ENCODE results near the gene CD302. TPM values are rescaled to one million over a fixed set of nuclear protein-coding genes. Genes with fewer than 3 reads are reported as not detected.

Gene CD302
- total and polyA plus RNA-seq, 2 of the 4 experiments (the other 2 are of a cell fraction), result 3.8 to 4.0 TPM

DNA sequence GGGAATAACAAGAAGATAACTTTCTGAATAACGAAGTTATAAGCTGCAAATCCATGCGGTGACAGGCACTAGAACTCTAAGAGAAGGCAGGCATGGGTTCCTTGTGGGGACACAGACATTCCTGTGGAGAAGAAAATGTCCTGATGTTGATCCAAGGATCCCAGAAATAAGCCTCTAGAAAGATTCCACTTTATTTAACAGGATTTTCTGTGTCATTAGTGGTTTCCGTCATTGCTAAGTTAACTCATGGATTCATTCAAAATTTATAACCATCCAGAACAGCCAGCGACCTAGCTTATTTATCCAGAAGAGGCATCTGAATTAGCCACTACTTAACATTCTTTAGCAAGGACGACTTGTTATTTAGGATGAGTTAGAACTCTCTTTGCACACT lies 10.0 kb upstream of the CD302 start:
- dilution Hi-C loops (cut with HindIII; ENCODE audit: low sequenced_read_pairs, unreplicated experiment) (no loop called here), intact Hi-C loops (cut with micrococcal nuclease) (loop anchor here (10.0 kb wide), 2 partner anchors 673 to 903 kb away; no protein-coding TSS in a partner anchor), in situ Hi-C loops (cut with MboI; ENCODE audit: low sequenced_read_pairs) (no loop called here)
- DNase-seq (no peak), ATAC-seq (ENCODE audit: low read depth) (no peak)
- Histone ChIP-seq H3K4ac (ENCODE audit: low read depth, low read length) (no peak overlapping the region), H4K20me1 (ENCODE audit: insufficient read depth, low read length) (no peaks in the 10 kb centered on the region), H2BK20ac (ENCODE audit: low read depth, low read length) (no peak overlapping the region), H3K14ac (replicated peaks; ENCODE audit: low read depth, low read length) (no peak overlapping the region), H2AFZ (replicated peaks; ENCODE audit: low read length, poor library complexity) (no peak overlapping the region), H3K18ac (ENCODE audit: low read depth, low read length) (no peak overlapping the region), H4K8ac (ENCODE audit: low read depth in 2 of 2, low read length in 2 of 2) (no peak overlapping the region), H2BK5ac (ENCODE audit: low read depth, low read length, poor library complexity, severe bottlenecking) (no peak overlapping the region), H3K4me2 (ENCODE audit: low read depth, low read length) (no peak overlapping the region), H4K91ac (ENCODE audit: insufficient read depth, low read depth, low read length) (no peak overlapping the region), H3K79me1 (ENCODE audit: low read depth in 1 of 2, low read length in 2 of 2) (no peaks in the 10 kb centered on the region), H2AK9ac (replicated peaks; ENCODE audit: low read depth, low read length, poor library complexity) (no peak overlapping the region), H3K9ac (ENCODE audit: low read depth, low read length) (no peak overlapping the region), H3K27ac (ENCODE audit: insufficient read depth, low read length) (no peak overlapping the region), H3K27me3 (ENCODE audit: control insufficient read depth, insufficient read depth, low read length) (peaks cover 17% of the 10 kb centered on the region), H2BK15ac (ENCODE audit: low read depth, low read length) (no peak overlapping the region), H3K9me1 (ENCODE audit: insufficient read depth, low read length) (no peaks in the 10 kb centered on the region), H3K23ac (ENCODE audit: low read depth, low read length) (no peak overlapping the region), H3K4me3 (ENCODE audit: insufficient read depth, low read depth, low read length) (no peak overlapping the region), H3K56ac (ENCODE audit: extremely low read depth, insufficient read depth, low read length) (no peak overlapping the region), H2BK120ac (ENCODE audit: low read depth, low read length) (no peak overlapping the region), H3K4me1 (ENCODE audit: control insufficient read depth, insufficient read depth, low read length) (no peaks in the 10 kb centered on the region), H3K36me3 (ENCODE audit: control insufficient read depth, insufficient read depth, low read length) (no peaks in the 10 kb centered on the region), H4K5ac (ENCODE audit: low read depth, low read length) (no peak overlapping the region), H2AK5ac (ENCODE audit: low read depth, low read length) (no peak overlapping the region), H3K9me3 (ENCODE audit: control insufficient read depth, insufficient read depth, low read length) (no peaks in the 10 kb centered on the region)
- WGBS, 2 experiments (ENCODE audit: extremely low coverage in 2 of 2, insufficient read length in 1 of 2), result no CpG with 5 or more reads among the region's 5 CpGs
- ChIA-PET POLR2A (ENCODE audit: unreplicated experiment) (no interaction called here), CTCF (interaction anchor here (0.7 to 1.6 kb wide), 2 partner anchors 9 to 12 kb away, joined by 3 to 6 read pairs; no protein-coding TSS in a partner anchor)
- BruUV-seq (replicated peaks), result no TSS peak
- TF ChIP-seq CEBPB (IDR thresholded peaks at IDR 0.05; ENCODE audit: low read depth, low read length), result no peak
- no peak for TF ChIP-seq CHD1 (IDR thresholded peaks at IDR 0.05; ENCODE audit: low read depth, low read length)
